ENCODE data around the gene HAPSTR1. TPM values are rescaled to one million over a fixed set of nuclear protein-coding genes. Genes with fewer than 3 reads are reported as not detected.

HAPSTR1 gene
- total and polyA plus RNA-seq, 2 of the 13 experiments (the other 11 are each of a cell fraction or from before 2014, with no cell fraction given) = 25.2 to 83.2 TPM

GRCh38 chr16:9047689-9048301 is 43.6 kb upstream of the HAPSTR1 start (continued):
- TF ChIP-seq ZNF83 (CRISPR knock-in tag; IDR thresholded peaks at IDR 0.05; ENCODE audit: borderline replicate concordance) = no peak
- no peak for TF ChIP-seq TMF1 (CRISPR knock-in tag; IDR thresholded peaks at IDR 0.05; ENCODE audit: low read depth)
- no peak for TF ChIP-seq MXD3 (CRISPR knock-in tag; IDR thresholded peaks at IDR 0.05)
- no peak for TF ChIP-seq ZSCAN30 (CRISPR knock-in tag; IDR thresholded peaks at IDR 0.05)
- no peak for TF ChIP-seq ONECUT2 (CRISPR knock-in tag; IDR thresholded peaks at IDR 0.05)
- no peak for TF ChIP-seq NBN (conservative IDR thresholded peaks at IDR 0.05)
- no peak for TF ChIP-seq ZSCAN31 (CRISPR knock-in tag; IDR thresholded peaks at IDR 0.05; ENCODE audit: low read depth)
- TF ChIP-seq NFKBIZ (CRISPR knock-in tag; IDR thresholded peaks at IDR 0.05) = no peak
- no peak for TF ChIP-seq RBM39 (IDR thresholded peaks at IDR 0.05; ENCODE audit: low read depth, low read length, poor library complexity, severe bottlenecking)
- TF ChIP-seq ZNF430 (CRISPR knock-in tag; IDR thresholded peaks at IDR 0.05) = no peak
- TF ChIP-seq REPIN1 (CRISPR knock-in tag; IDR thresholded peaks at IDR 0.05; ENCODE audit: borderline replicate concordance, low read depth) = no peak
- TF ChIP-seq U2AF2 (IDR thresholded peaks at IDR 0.05; ENCODE audit: low read depth, low read length) = no peak
- TF ChIP-seq SCMH1 (CRISPR knock-in tag; IDR thresholded peaks at IDR 0.05; ENCODE audit: borderline replicate concordance) = no peak
- TF ChIP-seq TOPORS (CRISPR knock-in tag; IDR thresholded peaks at IDR 0.05) = no peak
- TF ChIP-seq FOSL2 (CRISPR knock-in tag; IDR thresholded peaks at IDR 0.05) = peak; percentile 99
- TF ChIP-seq FLYWCH1 (CRISPR knock-in tag; IDR thresholded peaks at IDR 0.05) = no peak
- no peak for TF ChIP-seq HNRNPH1 (optimal IDR thresholded peaks at IDR 0.05; ENCODE audit: low read depth, low read length)
- no peak for TF ChIP-seq STAT6 (CRISPR knock-in tag; IDR thresholded peaks at IDR 0.05; ENCODE audit: borderline replicate concordance)
- no peak; the same call in 1 of the 2 replicates for TF ChIP-seq NFKB2 (CRISPR knock-in tag; IDR thresholded peaks at IDR 0.05; ENCODE audit: borderline replicate concordance)
- no peak for TF ChIP-seq ZNF3 (CRISPR knock-in tag; IDR thresholded peaks at IDR 0.05)
- TF ChIP-seq ADNP (CRISPR knock-in tag; IDR thresholded peaks at IDR 0.05) = no peak
- no peak for TF ChIP-seq MATR3 (CRISPR knock-in tag; IDR thresholded peaks at IDR 0.05)
- TF ChIP-seq ZNF691 (CRISPR knock-in tag; IDR thresholded peaks at IDR 0.05; ENCODE audit: borderline replicate concordance, low read depth) = no peak; the same call in 1 of the 2 replicates
- TF ChIP-seq ZNF20 (CRISPR knock-in tag; IDR thresholded peaks at IDR 0.05) = no peak
- peak; percentile 73 for TF ChIP-seq ZGPAT (CRISPR knock-in tag; IDR thresholded peaks at IDR 0.05)
- TF ChIP-seq REL (CRISPR knock-in tag; conservative IDR thresholded peaks at IDR 0.05) = no peak
- no peak; the same call in 1 of the 2 replicates for TF ChIP-seq DRAP1 (CRISPR knock-in tag; IDR thresholded peaks at IDR 0.05)
